ENCODE data around the gene WASF1.
"Not testable (repeated sequence)": the region's sequence is repeated elsewhere in the genome, so short reads cannot be mapped to it uniquely, and the experiment has no call there.

GRCh38 chr6:110073474-110073873 lies 106.0 kb downstream of the WASF1 start:
- TF ChIP-seq CTCF (conservative IDR thresholded peaks at IDR 0.05; ENCODE audit: low read depth in 2 of 2); REST (IDR thresholded peaks at IDR 0.05; ENCODE audit: unreplicated experiment); POLR2AphosphoS5 (IDR thresholded peaks at IDR 0.05; ENCODE audit: low read depth); ZNF331 (CRISPR knock-in tag; IDR thresholded peaks at IDR 0.05; ENCODE audit: low read depth); EZH2 (IDR thresholded peaks at IDR 0.05; ENCODE audit: low read depth, unreplicated experiment); EZH2phosphoT487 (IDR thresholded peaks at IDR 0.05; ENCODE audit: unreplicated experiment); NANOG (IDR thresholded peaks at IDR 0.05; ENCODE audit: borderline replicate concordance); ETS1 (IDR thresholded peaks at IDR 0.05); STAT1 (IDR thresholded peaks at IDR 0.05; ENCODE audit: unreplicated experiment); JUNB (IDR thresholded peaks at IDR 0.05; ENCODE audit: unreplicated experiment); CREB1 (CRISPR knock-in tag; IDR thresholded peaks at IDR 0.05; ENCODE audit: low read depth): not testable (repeated sequence)

All from GM23338 (cell line).